Stimulated activated CD4-positive, alpha-beta T cell treated with anti-CD3 and anti-CD28 coated beads, Interleukin-12 subunit alpha, Interleukin-12 subunit beta, amount 100 ng/mL, for 24 hours (primary cell): ENCODE data around the gene PARD3.

Experiments used
- DNase-seq, 2 experiments: peaks; one replicate each; pipeline ENCODE4 v3.0.0-alpha.2; 2020; ENCODE audit warnings: low read depth in 2 of 2

PARD3 gene

GRCh38 chr10:34689053-34689452 is 126.0 kb downstream of the PARD3 start:
- no peak for DNase-seq

- DNase-seq: no peak
Measured at GRCh38 chr10:34687434-34688210, 127.5 kb downstream of the PARD3 start.

GRCh38 chr10:34682580-34682979 is 132.5 kb downstream of the PARD3 start:
- no peak for DNase-seq

- no peak for DNase-seq
Measured at GRCh38 chr10:34681933-34682332, 133.2 kb downstream of the PARD3 start.

- no peak for DNase-seq
Measured at GRCh38 chr10:34679177-34679576, 135.9 kb downstream of the PARD3 start.

- DNase-seq: no peak
Measured at GRCh38 chr10:34677591-34677990, 137.5 kb downstream of the PARD3 start.

- no peak for DNase-seq
Measured at GRCh38 chr10:34677132-34677531, 138.0 kb downstream of the PARD3 start.

GRCh38 chr10:34674176-34674575 is 140.9 kb downstream of the PARD3 start:
- DNase-seq: no peak

GRCh38 chr10:34670081-34670480 is 145.0 kb downstream of the PARD3 start:
- DNase-seq: no peak

GRCh38 chr10:34669079-34669478 is 146.0 kb downstream of the PARD3 start:
- DNase-seq: no peak

GRCh38 chr10:34667177-34667576 is 147.9 kb downstream of the PARD3 start:
- DNase-seq: no peak

GRCh38 chr10:34666008-34666704 is 148.9 kb downstream of the PARD3 start:
- DNase-seq: no peak

GRCh38 chr10:34664706-34665105 is 150.4 kb downstream of the PARD3 start:
- DNase-seq: no peak

- no peak for DNase-seq
Measured at GRCh38 chr10:34661580-34661979, 153.5 kb downstream of the PARD3 start.

- DNase-seq: no peak
Measured at GRCh38 chr10:34658934-34659333, 156.2 kb downstream of the PARD3 start.

GRCh38 chr10:34656661-34657060 is 158.4 kb downstream of the PARD3 start:
- no peak for DNase-seq

- DNase-seq: peak in 1 of 2 experiments; percentile 19
Measured at GRCh38 chr10:34655286-34656170, 159.6 kb downstream of the PARD3 start.

- no peak for DNase-seq
Measured at GRCh38 chr10:34654211-34654610, 160.9 kb downstream of the PARD3 start.

- no peak for DNase-seq
Measured at GRCh38 chr10:34653530-34653929, 161.6 kb downstream of the PARD3 start.

- no peak for DNase-seq
Measured at GRCh38 chr10:34651416-34652195, 163.5 kb downstream of the PARD3 start.

GRCh38 chr10:34650156-34650555 is 164.9 kb downstream of the PARD3 start:
- DNase-seq: no peak
